ENCODE results near the gene PPP4C. TPM values are rescaled to one million over a fixed set of nuclear protein-coding genes. Genes with fewer than 3 reads are reported as not detected.

Gene PPP4C
- total and polyA plus RNA-seq, 12 donors, result 34.5 to 82.1 (median 42.4) TPM

DNA sequence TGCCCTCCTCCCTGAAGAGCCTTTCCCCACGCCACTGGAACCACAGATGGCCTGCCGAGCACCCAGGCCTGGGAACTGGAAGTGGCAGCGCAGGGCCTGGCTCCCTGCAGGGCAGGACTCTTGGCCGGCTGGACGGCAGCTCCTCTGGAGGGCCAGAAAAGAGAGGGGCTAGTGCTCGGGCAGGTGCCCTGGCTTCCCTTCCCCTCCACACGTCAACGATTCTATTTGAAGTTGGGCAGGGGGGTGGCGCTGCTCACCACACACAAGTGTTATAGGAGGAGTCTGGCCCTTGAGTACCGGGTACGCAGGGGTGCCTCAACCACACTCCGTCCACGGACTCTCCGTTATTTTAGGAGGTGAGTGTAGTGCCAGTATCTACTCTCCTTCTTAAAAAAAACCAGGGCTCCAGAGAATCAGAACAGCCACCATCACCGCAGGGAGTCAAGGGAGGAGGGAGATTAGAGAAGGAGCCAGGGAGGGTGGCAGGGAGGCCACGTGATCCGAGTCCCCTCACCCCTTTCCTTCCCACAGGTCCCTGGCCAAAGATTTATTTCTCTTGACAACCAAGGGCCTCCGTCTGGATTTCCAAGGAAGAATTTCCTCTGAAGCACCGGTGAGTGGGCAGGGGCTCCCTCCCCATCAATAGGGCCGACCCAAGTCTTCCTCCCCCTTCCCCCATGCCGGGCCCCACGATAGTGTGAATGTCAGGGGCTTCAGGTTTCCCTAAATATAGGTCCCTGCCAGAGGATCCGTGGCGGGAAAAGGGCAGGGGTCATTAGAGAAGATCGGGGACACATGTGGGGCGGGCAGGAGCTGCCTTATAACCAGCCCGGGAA is 11.7 kb upstream of the PPP4C start:
- WGBS, 2 donors, result 6 to 10% methylated on average over 27 of the region's 27 CpGs
- ATAC-seq, result peak; percentile 13 to 58 (median 48)

DNA sequence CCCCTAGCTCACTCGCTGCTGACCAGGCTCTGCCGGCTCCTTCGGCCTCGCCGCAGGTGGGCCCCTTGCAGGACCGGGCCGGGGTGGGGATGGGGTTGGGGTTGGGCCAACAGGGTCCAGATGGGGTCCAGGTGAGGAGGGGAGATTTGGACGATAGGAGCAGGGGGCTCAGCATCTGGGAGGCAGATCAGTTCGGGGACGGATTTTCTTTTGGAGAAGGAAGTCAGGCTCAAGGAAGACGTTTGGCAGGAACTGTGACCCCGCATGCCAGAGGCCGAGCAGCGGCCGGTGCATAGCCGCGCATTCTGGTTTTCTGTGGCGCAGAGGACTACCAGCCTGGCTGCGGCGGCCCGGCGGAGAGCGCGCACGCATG is 11.1 kb upstream of the PPP4C start:
- 0 to 1% methylated on average over 25 of the region's 25 CpGs for WGBS, 2 donors
- DNase-seq (no peak), ATAC-seq (peak in 3 of 8 donors; percentile 0 to 10 (median 5))
- H3K9me3 ChIP-seq, result no peaks in the 10 kb centered on the region
- H3K27me3 ChIP-seq, result no peaks in the 10 kb centered on the region
- H3K4me3 ChIP-seq, result peak overlapping the region; percentile 57 to 100 (median 91)
- intact Hi-C loops (cut with DNase I), result loop anchor here in 3 of 10 donors (1.0 to 10.0 kb wide), 5 partner anchors 11 to 470 kb away; partner anchors contain the start of genes PPP4C (in 1 of the 3), TAOK2 (in 1 of the 3) and ZNF747 (in 1 of the 3)
- TF ChIP-seq, protein P1, sequence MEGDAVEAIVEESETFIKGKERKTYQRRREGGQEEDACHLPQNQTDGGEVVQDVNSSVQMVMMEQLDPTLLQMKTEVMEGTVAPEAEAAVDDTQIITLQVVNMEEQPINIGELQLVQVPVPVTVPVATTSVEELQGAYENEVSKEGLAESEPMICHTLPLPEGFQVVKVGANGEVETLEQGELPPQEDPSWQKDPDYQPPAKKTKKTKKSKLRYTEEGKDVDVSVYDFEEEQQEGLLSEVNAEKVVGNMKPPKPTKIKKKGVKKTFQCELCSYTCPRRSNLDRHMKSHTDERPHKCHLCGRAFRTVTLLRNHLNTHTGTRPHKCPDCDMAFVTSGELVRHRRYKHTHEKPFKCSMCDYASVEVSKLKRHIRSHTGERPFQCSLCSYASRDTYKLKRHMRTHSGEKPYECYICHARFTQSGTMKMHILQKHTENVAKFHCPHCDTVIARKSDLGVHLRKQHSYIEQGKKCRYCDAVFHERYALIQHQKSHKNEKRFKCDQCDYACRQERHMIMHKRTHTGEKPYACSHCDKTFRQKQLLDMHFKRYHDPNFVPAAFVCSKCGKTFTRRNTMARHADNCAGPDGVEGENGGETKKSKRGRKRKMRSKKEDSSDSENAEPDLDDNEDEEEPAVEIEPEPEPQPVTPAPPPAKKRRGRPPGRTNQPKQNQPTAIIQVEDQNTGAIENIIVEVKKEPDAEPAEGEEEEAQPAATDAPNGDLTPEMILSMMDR (IDR thresholded peaks at IDR 0.05), result no peak
- H3K4me1 ChIP-seq, result peaks cover 17 to 62% (median 49%) of the 10 kb centered on the region in 9 donors
- H3K36me3 ChIP-seq, result peaks cover 2 to 41% (median 25%) of the 10 kb centered on the region in 9 donors
- peak overlapping the region; percentile 97 to 100 (median 98) for H3K27ac ChIP-seq

More for the DNA sequence above, 11.7 kb upstream of the PPP4C start:
- peak overlapping the region; percentile 57 to 100 (median 91) for H3K4me3 ChIP-seq
- H3K4me1 ChIP-seq, result peaks cover 14 to 56% (median 43%) of the 10 kb centered on the region in 9 donors
- DNase-seq, result peak; percentile 72 to 81
- H3K36me3 ChIP-seq, result peaks cover 0 to 38% (median 19%) of the 10 kb centered on the region in 9 donors
- intact Hi-C loops (cut with DNase I), result loop anchor here in 2 of 10 donors (2.0 to 10.0 kb wide), 3 partner anchors 29 to 471 kb away; partner anchors contain the start of gene ZNF747 (in 1 of the 2)
- H3K9me3 ChIP-seq, result no peaks in the 10 kb centered on the region
- H3K27ac ChIP-seq, result peak overlapping the region; percentile 97 to 100 (median 98)
- H3K27me3 ChIP-seq, result no peaks in the 10 kb centered on the region
- TF ChIP-seq, protein P1 (IDR thresholded peaks at IDR 0.05), result peak in 7 of 9 donors; percentile 22 to 61 (median 45)

DNA sequence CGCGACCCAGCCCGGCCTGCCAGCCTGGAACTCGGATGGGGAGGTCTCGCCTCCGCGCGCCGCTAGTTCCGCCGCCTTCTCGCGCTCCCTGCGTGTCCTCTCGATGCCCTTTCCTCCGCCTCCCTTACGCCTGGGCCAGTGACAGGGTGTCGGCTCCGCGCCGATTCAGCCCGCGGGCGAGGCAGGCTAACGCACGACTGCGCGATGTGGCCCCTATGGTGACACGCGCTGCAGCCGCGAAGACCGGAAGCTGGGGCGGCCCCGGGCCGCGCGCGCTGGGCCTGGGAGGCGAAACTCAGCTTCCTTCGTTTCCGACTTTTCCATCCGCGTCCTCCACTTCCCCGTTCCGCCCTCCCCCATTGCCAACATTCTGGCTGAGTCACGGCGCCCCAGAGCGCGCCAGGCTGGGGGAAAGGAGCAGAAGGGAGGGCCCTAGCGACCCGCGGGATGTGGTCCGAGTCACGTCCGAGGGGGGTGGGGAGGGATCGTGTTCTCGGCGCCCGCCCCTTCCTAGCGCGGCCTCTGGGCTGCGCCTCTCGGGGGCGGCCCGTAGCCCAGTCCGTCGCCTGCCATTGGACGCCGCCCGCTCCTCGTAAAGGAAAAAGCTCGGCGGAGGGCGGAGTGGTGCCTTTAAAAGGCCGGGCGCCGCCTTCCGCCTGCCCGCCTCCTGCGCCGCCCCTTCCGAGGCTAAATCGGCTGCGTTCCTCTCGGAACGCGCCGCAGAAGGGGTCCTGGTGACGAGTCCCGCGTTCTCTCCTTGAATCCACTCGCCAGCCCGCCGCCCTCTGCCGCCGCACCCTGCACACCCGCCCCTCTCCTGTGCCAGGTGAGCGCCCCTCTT is 10.5 kb upstream of the PPP4C start, which contains the start of gene ALDOA:
Gene ALDOA, plus strand, starts transcription at position 659 of the 841 bp plus-strand sequence. CDS start 1,138 bp downstream, outside the sequence.
- intact Hi-C loops (cut with DNase I), result loop anchor here in 3 of 10 donors (1.0 to 10.0 kb wide), 5 partner anchors 10 to 469 kb away; partner anchors contain the start of genes PPP4C (in 1 of the 3), TAOK2 (in 1 of the 3) and ZNF747 (in 1 of the 3)
- peak; percentile 88 to 94 (median 91) for ATAC-seq
- peaks cover 19 to 68% (median 54%) of the 10 kb centered on the region in 9 donors for H3K4me1 ChIP-seq
- H3K27me3 ChIP-seq, result no peaks in the 10 kb centered on the region
- WGBS, 2 donors, result 0% methylated on average over 98 to 99 of the region's 99 CpGs
- TF ChIP-seq, protein P1 (IDR thresholded peaks at IDR 0.05), result no peak
- H3K36me3 ChIP-seq, result peaks cover 5 to 46% (median 31%) of the 10 kb centered on the region in 9 donors
- DNase-seq, result peak; percentile 98
- H3K9me3 ChIP-seq, result no peaks in the 10 kb centered on the region
- H3K27ac ChIP-seq, result peak within 1 kb of the TSS; percentile 97 to 100 (median 98)
- H3K4me3 ChIP-seq, result peak within 1 kb of the TSS; percentile 79 to 100 (median 92)
